IPS-18c (cell line): ENCODE results near the gene TP53.
A peak's percentile ranks its signal among the peaks of the same experiment; 100 is the strongest.

Experiments used
- H3K4me3 ChIP-seq: 2 replicates; pipeline ENCODE4 v1.7.0; 2013; ENCODE audit warnings: low read depth, mild to moderate bottlenecking, low read length, moderate library complexity; ENCODE audit not compliant: insufficient read depth
- H3K9me3 ChIP-seq: one replicate; pipeline ENCODE4 v1.6.1; 2013; ENCODE audit warnings: mild to moderate bottlenecking, low read length, moderate library complexity; ENCODE audit not compliant: control insufficient read depth, insufficient read depth

TP53 gene

DNA sequence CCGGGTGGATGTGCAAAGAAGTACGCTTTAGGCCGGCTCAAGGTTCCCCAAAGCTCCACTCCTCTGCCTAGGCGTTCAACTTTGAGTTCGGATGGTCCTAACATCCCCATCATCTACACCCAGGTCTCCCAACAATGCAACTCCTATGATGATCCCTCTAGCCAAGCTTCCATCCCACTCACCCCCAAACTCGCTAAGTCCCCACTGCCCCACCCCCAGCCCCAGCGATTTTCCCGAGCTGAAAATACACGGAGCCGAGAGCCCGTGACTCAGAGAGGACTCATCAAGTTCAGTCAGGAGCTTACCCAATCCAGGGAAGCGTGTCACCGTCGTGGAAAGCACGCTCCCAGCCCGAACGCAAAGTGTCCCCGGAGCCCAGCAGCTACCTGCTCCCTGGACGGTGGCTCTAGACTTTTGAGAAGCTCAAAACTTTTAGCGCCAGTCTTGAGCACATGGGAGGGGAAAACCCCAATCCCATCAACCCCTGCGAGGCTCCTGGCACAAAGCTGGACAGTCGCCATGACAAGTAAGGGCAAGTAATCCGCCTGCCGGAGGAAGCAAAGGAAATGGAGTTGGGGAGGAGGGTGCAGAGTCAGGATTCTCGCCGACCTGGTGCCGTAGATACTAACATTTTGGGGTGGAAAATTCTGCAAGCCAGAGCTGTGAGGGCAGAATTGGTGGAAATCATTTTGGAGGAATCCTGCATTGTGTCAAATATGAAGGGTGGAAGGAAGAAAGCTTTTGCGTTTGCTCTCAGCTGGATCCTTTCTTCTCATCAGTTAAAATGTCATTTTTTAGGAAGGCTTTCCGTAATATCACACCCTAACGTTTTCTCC is at the start of gene TP53:
Gene TP53, minus strand, starts transcription at position 419 of the 836 bp plus-strand sequence. CDS start 10,896 bp downstream, outside the sequence.
- Histone ChIP-seq H3K9me3 (no peaks in the 10 kb centered on the region), H3K4me3 (peak within 1 kb of the TSS; percentile 72)

- no peak overlapping the region for H3K4me3 ChIP-seq
- no peaks in the 10 kb centered on the region for H3K9me3 ChIP-seq
These were observed 45.8 kb upstream of the TP53 start for GRCh38 chr17:7732981-7733539.

DNA sequence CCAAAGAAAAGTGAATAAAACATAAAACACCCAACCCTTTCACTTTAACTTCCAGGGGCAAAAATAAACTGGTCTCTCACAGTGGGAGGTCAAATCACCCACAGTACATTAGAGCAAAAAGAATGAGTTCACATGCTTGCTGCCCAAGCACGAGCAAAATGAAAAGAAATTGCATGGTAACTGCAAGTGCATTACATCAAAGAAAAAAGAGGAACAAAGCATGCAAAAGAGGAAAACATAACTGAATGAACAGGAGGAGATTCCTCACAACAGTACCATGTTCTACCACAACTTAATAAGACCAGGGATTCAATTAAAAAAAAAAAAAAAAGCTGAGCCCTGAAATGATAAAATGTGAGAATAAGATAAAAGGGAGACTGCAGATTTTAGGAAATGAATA is 42.5 kb upstream of the TP53 start:
- Histone ChIP-seq H3K4me3 (no peak overlapping the region), H3K9me3 (no peaks in the 10 kb centered on the region)

- no peak overlapping the region for H3K4me3 ChIP-seq
- H3K9me3 ChIP-seq, result no peaks in the 10 kb centered on the region
These were observed 40.6 kb upstream of the TP53 start for GRCh38 chr17:7727886-7728285.

- H3K9me3 ChIP-seq, result peaks cover 2% of the 10 kb centered on the region
- H3K4me3 ChIP-seq, result no peak overlapping the region
These were observed 34.3 kb upstream of the TP53 start for GRCh38 chr17:7721612-7722011.

DNA sequence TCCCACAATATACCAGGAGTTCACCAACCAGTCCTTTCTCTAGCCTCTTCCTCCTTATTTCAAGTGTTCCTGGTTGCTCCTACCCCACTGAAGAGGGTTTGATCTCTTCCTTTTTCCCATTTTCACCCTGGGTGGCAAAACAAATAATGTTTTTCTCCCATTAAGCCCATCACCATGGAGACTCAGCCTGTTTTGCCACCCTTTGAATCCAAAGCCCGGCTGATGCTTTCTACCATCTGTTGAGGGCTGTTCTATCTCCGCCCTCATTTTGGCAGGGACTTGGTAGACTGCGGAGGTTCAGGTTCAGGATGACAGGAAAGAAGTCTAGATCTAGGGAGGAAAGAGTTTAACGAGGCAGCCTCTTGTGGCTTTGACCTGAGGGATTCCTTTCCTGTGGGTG is 32.8 kb upstream of the TP53 start:
- Histone ChIP-seq H3K4me3 (no peak overlapping the region), H3K9me3 (peaks cover 2% of the 10 kb centered on the region)

- Histone ChIP-seq H3K4me3 (no peak overlapping the region), H3K9me3 (peaks cover 2% of the 10 kb centered on the region)
These were observed 32.4 kb upstream of the TP53 start for GRCh38 chr17:7719661-7720060.

DNA sequence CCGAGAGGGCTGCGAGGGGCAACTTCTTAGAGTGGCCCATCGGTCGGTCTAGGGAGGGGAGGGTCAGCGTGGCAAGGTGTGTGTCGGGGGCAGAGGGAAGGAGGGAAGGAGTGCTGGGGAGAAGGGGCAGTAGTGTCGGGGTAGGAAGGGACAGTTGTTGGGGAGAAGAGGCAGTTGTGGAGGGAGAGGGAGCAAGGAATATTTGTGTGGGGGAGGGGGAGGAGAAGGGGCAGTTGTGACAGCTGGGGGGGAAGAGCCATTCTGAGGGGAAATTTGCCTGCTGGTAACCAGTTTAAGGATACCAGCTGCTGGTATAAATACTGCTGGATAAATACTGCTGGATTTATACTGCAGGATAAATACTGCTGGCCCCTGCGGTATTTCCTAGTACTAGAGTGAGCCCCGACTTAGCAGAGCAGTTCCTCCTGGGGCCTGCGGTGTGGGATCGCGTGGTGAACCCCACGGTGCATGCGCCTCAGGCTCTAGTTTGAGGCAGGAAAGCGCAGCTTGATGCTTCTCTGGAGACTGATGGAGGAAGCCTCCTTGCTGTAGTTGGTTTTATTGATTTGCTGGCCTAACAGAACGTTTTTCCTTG is 30.6 kb upstream of the TP53 start:
- Histone ChIP-seq H3K9me3 (peaks cover 2% of the 10 kb centered on the region), H3K4me3 (peak overlapping the region; percentile 89; the same call in 1 of the 2 replicates)

DNA sequence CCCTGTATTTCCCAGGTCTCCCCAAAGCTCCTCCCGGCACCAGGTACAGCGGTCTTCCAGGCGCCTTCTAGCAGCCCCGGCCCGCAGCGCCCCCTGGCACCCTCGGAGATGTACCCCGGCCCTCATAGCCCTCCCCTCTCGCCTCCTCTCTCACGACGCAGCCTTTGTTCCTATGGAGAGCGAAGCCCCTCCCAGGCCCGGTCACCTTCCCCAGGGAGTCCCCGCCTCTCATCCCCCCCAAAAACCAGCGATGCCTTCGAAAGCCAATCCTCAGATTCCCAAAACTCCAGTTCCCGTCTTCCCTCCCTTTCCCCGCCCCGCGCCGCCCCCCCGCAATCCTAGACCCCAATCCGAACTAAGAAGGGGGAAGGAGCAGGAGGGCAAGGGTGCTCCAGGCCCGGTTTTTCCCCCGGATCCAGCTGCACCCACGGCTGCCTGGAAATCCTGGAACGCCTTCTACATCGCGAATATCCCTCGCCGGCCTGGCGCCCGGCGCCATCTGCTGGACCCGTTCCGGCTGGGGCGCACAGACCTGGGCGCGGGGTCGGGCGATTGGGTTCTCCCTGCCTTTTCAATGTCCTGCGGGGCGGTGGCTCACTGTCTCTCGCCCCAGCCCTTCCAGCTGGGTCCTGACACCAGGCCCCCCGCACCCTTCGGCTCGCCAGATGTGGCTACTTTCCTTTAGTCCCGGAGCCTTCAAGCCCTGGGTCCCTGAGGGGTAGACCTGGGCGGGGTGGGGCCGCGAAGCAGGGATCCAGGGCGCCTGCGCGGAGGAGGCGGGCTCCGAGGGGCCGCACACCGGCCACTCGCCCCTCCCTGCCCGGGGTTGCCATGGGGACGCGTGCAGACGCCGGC is 29.8 kb upstream of the TP53 start, which contains the start of gene DNAH2:
Gene DNAH2, plus strand, starts transcription at position 844 of the 855 bp plus-strand sequence. CDS start 1,991 bp downstream, outside the sequence.
- peak within 1 kb of the TSS; percentile 89 for H3K4me3 ChIP-seq
- H3K9me3 ChIP-seq, result peaks cover 2% of the 10 kb centered on the region

GRCh38 chr17:7715936-7716886 is 28.9 kb upstream of the TP53 start:
- Histone ChIP-seq H3K4me3 (peak overlapping the region; percentile 89), H3K9me3 (no peaks in the 10 kb centered on the region)

DNA sequence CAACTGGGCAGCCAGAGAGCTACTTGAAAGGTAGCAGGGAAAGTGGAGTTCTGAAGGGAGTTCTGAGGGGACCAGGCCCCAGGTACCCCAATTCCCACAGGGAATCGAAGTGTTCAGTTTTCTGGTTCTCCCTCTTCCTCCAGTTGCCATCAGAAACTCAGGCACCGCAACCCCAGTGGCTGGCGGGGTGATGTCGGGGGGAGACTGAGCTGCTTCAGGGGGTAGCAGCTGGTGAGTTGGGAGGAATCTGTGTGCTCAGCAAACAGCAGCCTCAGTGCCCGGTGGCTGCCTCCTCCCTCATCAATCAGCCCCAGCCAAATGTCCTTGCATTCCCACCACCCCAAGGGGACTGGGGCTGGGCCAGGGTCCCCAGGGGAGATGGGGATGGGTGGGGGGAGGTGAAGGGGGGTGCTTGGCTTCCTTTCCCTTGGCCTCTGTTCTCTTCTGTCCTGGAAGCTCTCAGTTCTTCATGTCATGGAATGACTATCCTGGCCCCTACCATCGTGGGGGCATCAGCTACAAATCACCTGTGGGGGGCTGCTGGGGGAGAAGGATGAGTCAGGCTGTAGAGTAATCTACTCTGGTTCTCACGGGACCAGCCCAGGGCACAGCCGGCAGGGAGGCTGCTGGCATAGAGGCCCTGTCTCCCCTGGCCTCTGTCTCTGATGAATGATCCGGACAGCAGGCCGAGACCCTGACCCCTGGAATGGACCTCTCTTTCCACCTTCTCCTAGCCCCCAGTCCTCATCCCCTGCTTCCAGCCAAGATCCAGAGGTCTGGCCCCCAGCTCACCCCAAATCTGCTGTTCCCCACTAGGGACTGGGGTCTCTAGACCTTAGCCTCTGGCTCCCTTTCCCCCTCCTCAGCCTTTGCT is 27.7 kb upstream of the TP53 start:
- Histone ChIP-seq H3K4me3 (no peak overlapping the region), H3K9me3 (no peaks in the 10 kb centered on the region)

- Histone ChIP-seq H3K4me3 (no peak overlapping the region), H3K9me3 (no peaks in the 10 kb centered on the region)
These were observed 26.5 kb upstream of the TP53 start for GRCh38 chr17:7713782-7714181.

DNA sequence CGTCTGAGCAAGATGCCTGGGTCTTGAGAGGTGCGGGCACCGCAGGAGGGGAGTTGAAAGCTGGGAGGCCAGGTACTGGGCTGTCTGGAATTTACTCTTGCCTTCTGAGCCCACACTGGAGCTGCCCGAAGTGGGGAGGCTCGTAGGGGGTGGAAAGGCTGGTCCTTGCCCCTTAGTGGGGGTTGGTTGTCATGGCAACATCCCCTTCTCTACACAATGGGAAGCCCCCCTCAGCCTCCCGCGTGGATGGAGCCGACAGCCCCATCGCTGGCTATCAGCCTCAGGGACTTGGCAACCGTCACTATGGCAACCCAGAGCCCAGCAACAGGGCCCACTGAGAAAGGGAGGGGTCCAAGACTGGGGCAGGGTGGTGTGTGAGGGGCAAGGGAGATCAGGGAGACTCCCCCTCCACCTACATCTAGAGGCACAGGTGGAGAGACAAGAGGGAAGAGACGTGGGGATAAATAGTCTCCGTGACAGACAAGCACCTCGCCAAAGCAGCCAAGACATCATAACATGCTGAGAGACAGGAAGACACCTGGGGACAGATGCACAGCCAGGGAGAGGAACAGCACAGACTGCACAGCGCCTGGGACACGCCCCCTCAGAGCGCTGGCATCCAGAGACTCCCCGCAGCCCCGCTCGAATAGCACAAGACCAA is 25.0 kb upstream of the TP53 start:
- Histone ChIP-seq H3K4me3 (0 out of 2 replicates have a peak overlapping the region, but pooled peaks have one; percentile 2), H3K9me3 (no peaks in the 10 kb centered on the region)

- H3K4me3 ChIP-seq, result no peak overlapping the region
- H3K9me3 ChIP-seq, result no peaks in the 10 kb centered on the region
These were observed 23.9 kb upstream of the TP53 start for GRCh38 chr17:7711051-7711755.
